HuH-7.5 (cell line): ENCODE results near the gene MAVS.
"Not testable (repeated sequence)": the region's sequence is repeated elsewhere in the genome, so short reads cannot be mapped to it uniquely, and the experiment has no call there.

Source experiments
- DNase-seq: peaks from one replicate; pipeline ENCODE4 v3.0.0; 2011; ENCODE audit warnings: low spot score

The MAVS gene

GRCh38 chr20:3815703-3816315, 30.8 kb upstream of the MAVS start:
- DNase-seq: no peak

DNA sequence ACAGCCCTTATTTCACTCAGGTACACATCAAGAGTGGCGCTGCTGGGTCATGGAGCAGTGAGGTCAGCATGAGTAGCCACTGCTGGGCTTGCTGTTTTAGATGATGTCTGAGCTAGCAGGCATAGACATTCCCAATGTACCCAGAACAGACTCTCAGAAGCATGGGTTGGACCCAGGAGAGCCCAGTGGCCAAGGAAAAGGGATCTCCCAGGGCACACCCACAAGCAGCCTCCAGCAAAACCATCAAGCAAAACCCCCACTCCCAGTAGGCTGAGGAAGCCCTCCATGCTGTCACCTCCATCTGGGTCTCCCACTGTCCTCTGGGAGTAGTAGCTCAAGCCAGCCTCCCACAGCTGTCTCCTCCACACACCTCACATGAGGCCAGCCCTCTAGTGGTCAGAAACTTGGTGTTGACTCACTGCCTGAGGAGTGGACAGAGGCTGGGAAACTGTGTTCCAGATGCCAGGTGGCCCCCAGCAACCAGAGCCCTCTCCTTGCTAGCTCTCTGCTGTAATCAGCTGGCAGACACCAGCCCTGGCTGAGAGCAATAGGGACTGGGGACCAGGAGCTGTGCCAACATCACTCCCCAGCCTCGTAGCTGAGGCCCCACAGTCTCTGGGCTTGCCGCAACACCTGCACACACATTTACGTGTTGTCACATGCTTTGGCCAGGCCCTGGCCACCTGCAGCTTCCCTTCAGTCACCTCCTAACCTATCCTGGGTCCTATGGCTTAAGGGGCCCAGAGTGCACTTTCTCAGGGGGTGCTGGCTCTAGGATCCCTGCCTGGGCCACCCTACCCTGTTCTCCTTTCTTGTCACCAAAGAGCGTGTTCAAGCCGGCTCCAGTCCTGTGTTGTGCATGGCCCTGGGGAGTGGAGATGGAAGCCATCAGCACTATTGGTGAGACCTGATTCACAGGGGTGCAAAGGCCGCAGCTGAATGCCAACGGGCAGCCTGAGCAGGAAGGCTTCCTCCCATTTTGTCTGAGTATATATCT, 28.2 kb upstream of the MAVS start:
- DNase-seq: peak; percentile 90

DNA sequence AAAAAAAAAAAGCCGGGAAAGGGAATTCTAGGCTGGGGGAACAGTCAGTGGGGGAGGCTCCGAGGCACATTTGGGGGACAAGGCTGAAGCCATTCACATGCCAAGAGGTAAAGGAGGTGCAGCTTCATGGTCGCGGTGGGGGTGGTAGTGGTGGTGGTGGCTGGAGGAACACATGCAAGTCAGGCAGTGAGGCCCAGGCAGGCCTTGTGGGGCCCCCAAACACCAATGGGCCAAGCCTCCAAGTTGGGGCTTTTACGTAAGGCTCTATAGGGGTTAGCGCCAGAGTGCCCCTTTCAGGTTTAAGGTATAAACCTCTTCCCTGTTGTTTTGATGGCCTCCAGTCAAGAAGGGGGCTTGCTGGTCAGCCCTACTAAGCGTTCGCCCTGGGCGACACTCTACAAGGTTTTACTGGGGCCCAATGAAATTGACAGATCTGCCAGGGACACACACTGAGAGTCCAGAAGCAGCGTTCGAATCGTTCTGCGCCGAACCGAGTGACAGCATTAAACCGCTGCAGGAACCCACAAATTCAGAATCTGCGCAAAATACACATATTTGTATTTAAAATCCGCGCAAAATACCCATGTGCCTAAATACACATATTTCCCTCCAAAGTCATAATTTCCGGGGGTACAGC, 27.1 kb upstream of the MAVS start:
- DNase-seq: no peak

GRCh38 chr20:3820048-3820900, 26.4 kb upstream of the MAVS start, which contains the start of gene AP5S1:
Gene AP5S1 (plus strand): TSS chr20:3820547. CDS start chr20:3822118, 1,571 bp downstream.
- peak; percentile 95 for DNase-seq

DNA sequence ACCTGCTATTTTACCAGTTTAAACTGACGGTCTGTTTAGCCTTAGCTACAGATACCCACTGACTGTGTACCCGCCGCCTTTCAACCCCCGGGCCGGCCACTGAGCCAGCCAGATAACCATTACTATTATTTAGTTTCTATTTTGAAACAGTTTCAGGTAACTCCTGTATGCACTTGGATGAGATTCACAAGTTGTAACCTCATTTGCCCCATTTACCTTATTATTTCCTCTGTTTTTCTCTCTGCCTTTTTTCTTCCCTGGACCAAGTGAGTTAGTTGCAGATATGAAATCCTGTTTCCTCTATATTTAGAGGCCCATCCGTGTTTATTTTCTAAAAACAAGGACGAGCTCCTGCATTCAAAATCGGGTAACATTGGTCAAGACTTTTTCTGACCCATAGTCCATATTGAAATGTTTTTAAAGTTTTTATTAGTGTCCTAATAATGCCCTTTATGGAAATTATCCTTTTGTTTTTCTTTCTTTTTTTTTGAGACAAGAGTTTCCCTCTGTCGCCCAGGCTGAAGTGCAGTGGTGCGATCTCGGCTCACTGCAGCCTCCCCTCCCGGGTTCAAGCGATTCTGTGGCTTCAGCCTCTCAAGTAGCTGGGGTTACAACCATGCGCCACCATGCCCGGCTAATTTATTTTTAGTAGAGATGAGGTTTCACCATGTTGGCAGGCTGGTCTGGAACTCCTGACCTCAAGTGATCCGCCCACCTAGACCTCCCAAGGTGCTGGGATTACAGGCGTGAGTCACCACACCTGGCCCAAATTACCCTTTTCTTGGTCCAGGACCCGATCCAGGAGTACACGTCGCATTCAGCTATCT, 25.5 kb upstream of the MAVS start:
- no peak for DNase-seq

GRCh38 chr20:3821996-3822395, 24.6 kb upstream of the MAVS start:
- no peak for DNase-seq

DNA sequence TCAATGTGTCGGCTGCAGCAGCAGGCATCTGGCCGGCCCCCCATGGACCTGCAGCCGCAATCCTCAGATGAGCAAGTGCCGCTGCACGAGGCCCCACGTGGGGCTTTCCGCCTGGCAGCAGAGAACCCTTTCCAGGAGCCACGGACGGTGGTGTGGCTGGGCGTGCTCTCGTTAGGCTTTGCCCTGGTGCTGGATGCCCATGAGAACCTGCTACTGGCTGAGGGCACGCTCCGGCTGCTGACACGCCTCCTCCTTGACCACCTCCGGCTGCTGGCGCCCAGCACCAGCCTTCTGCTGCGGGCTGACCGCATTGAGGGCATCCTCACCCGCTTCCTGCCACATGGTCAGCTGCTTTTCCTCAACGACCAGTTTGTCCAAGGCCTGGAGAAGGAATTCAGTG, 22.8 kb upstream of the MAVS start:
- DNase-seq: no peak

DNA sequence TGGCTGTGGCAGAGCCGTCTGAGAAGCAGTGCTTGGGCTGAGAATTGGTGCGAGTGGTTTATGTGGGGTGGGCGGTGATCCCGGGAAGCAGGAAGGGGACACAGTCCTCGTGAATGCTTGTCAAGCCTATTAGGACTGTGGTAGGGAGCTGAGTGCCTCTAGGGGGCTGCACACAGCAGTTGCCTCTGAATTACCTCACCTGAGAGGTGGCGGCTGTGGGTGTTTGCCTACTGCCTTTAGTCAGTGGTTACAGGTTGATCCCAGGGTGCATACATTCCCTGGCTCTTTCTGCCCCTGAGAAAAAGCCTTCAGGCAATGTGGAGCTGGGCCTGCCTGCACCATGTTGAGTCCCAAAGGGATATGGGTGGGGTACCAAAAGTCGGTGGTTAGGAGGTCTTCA, 21.1 kb upstream of the MAVS start:
- no peak for DNase-seq

DNA sequence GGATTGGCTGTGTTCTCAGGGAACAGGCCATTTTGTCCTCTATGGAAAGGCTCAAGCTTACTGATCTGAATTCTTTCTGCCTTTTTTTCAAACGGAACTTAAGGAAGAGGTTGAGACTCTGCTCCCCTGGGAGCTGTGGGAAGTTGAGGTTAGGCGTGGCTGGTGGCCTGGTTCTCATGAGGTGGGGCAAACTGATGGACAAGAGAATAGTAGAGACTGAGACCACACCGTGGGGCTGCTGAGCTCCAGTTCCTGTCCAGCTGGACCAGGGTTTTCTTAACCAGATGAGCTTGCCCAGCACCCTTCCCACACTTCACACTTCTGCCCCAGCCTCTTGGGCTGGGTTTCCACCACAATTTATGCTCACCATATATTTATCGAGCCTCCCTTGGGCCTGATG, 20.2 kb upstream of the MAVS start:
- no peak for DNase-seq

DNA sequence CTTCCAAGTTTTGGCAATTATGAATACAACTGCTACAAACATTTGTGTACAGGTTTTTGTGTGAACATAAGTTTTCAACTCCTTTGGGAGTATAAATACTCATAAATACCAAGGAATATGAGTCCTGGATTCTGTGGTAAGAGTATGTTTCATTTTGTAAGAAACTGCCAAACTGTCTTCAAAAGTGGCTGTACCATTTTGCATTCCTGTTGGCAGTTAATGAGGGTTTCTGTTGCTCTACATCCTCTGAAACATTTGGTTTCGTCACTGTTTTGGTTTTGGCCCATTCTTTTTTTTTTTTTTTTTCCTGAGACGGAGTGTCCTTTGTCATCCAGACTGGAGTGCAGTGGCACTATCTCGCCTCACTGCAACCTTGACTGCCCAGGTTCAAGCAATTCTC, 17.8 kb upstream of the MAVS start:
- DNase-seq: no peak

DNA sequence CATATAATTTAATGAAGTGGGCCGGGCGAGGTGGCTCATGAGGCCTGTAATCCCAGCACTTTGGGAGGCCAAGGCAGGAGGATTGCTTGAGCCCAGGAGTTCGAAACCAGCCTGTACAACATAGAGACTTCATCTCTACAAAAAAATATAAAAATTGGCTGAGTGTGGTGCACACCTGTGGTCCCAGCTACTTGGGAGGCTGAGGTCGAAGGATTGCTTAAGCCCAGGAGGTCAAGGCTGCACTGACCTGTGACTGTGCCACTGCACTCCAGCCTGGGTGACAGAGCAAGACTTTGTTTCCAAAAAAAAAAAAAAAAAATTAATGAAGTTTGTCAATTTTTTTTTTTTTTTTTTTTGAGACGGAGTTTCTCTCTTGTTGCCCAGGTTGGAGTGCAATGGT, 16.7 kb upstream of the MAVS start:
- not testable (repeated sequence) for DNase-seq

- no peak for DNase-seq
Observed at GRCh38 chr20:3836132-3836531, 10.5 kb upstream of the MAVS start.

- no peak for DNase-seq
Observed at GRCh38 chr20:3839328-3839727, 7.3 kb upstream of the MAVS start.

GRCh38 chr20:3840201-3840600, 6.4 kb upstream of the MAVS start:
- not testable (repeated sequence) for DNase-seq

GRCh38 chr20:3842348-3842930, 4.2 kb upstream of the MAVS start:
- no peak for DNase-seq

GRCh38 chr20:3843490-3843889, 3.1 kb upstream of the MAVS start:
- DNase-seq: no peak

GRCh38 chr20:3843990-3844619, 2.5 kb upstream of the MAVS start:
- not testable (repeated sequence) for DNase-seq

DNA sequence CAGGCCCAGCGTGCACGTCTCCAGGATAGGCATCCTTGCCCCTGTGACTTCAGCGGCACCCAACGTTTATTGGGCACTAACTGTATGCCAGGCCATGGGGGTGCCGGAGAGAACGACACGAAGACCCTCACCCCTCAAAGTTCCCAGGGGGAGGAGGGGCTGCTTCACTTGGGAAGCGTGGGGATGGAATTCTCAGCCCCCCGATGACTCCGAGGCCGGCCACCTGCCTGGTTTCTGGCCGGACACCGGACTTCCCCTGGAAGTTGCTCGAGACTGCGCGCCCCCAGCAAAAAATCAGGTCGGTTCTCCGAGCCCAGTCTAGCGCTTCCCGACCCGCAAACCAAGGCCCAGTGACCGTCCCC, 275 bp upstream of the MAVS start:
- no peak for DNase-seq

DNA sequence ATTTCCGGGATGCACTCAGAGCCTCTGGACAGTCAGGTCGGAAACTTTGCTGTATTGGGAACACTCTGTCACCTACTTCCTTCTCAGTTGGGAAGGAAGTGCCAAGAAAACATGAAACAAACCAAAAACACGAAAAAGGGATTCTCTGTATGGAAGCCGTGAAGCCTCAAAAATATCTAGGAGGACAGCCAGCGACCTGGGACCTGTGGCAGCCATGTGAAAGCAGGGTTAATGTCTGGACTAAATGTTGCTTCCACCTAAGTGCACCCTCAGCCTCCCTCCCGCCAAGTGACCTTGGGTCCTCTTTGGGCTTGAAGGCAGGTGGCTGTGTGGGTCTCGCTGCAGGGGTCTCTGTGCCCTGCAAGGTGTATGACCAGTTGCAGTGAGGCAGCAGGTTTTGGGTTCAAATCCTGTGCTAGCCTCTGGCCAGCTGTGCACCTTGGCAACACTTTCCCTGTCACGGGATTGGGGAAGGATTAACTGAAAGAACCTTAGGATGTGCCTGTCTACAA, 851 bp downstream of the MAVS start:
- no peak for DNase-seq

GRCh38 chr20:3848565-3848964, 1.9 kb downstream of the MAVS start:
- no peak for DNase-seq
